HS-5 (cell line): ENCODE measurements around the gene NEIL1.
"Not testable (repeated sequence)": the region's sequence is repeated elsewhere in the genome, so short reads cannot be mapped to it uniquely, and the experiment has no call there.

Experiments used
- DNase-seq: peaks from one replicate; pipeline ENCODE4 v3.0.0-alpha.2; 2012; ENCODE audit warnings: low read depth

Gene NEIL1

GRCh38 chr15:75380773-75381172, 33.9 kb downstream of the NEIL1 start:
- DNase-seq: no peak

- DNase-seq: not testable (repeated sequence)
Observed at GRCh38 chr15:75383986-75384385, 37.1 kb downstream of the NEIL1 start.

GRCh38 chr15:75389791-75390382, 43.0 kb downstream of the NEIL1 start:
- no peak for DNase-seq

GRCh38 chr15:75397494-75397893, 50.7 kb downstream of the NEIL1 start:
- peak; percentile 52 for DNase-seq

GRCh38 chr15:75403892-75404291, 57.1 kb downstream of the NEIL1 start:
- DNase-seq: no peak
